CD14-positive monocyte (primary cell): ENCODE measurements around the gene MARCHF9. TPM values are rescaled to one million over a fixed set of nuclear protein-coding genes. Genes with fewer than 3 reads are reported as not detected.

ENCODE experiments used
- DNase-seq, 3 donors: peaks; one replicate each; pipeline ENCODE4 v3.0.0-alpha.2; 2011 to 2022
- H2AFZ ChIP-seq: 2 replicates; pipeline ENCODE4 v1.6.0; 2012; ENCODE audit warnings: mild to moderate bottlenecking, low read depth, low read length, inconsistent platforms; ENCODE audit not compliant: insufficient read depth, poor library complexity, severe bottlenecking
- H3K27ac ChIP-seq, 2 donors: 1 replicate in 1 of 2; 2 replicates in 1 of 2; pipeline ENCODE4 v1.5.1; 2012 to 2013; ENCODE audit warnings: low read length in 2 of 2, control low read depth in 1 of 2, inconsistent platforms in 1 of 2, low read depth in 1 of 2, mild to moderate bottlenecking in 1 of 2
- H3K27me3 ChIP-seq, 2 donors: one replicate each; pipeline versions ENCODE4 v1.6.0 to v1.6.1; 2011 to 2013; ENCODE audit warnings: low read length in 2 of 2; ENCODE audit not compliant: control insufficient read depth in 2 of 2, insufficient read depth in 2 of 2
- H3K36me3 ChIP-seq, 2 donors: replicated peaks in 1 of 2; 1 replicate in 1 of 2; 2 replicates in 1 of 2; pipeline versions ENCODE4 v1.5.1 to v1.6.1; 2012 to 2013; ENCODE audit warnings: low read length in 2 of 2, control low read depth in 1 of 2, inconsistent platforms in 1 of 2, mild to moderate bottlenecking in 1 of 2; ENCODE audit not compliant: insufficient read depth in 2 of 2, control insufficient read depth in 1 of 2
- H3K4me1 ChIP-seq, 2 donors: 1 replicate in 1 of 2; 2 replicates in 1 of 2; pipeline versions ENCODE4 v1.5.1 to v1.6.1; 2012 to 2013; ENCODE audit warnings: low read length in 2 of 2, control low read depth in 1 of 2, inconsistent platforms in 1 of 2, mild to moderate bottlenecking in 1 of 2, moderate library complexity in 1 of 2; ENCODE audit not compliant: insufficient read depth in 2 of 2, control insufficient read depth in 1 of 2
- H3K4me2 ChIP-seq: replicated peaks from 2 replicates; pipeline ENCODE3; 2012; ENCODE audit warnings: low read length, moderate library complexity, mild to moderate bottlenecking; ENCODE audit not compliant: poor library complexity, severe bottlenecking; ENCODE audit errors: extremely low read depth
- H3K4me3 ChIP-seq, 3 experiments: fragments of 200-600 bp in 1 of 3; sonication (generic) in 1 of 3; replicated peaks in 1 of 3; 1 replicate in 2 of 3; 2 replicates in 1 of 3; pipeline ENCODE4 v1.5.1; 2011 to 2013; ENCODE audit warnings: low read length in 3 of 3, mild to moderate bottlenecking in 3 of 3, control low read depth in 2 of 3, low read depth in 2 of 3, inconsistent platforms in 1 of 3, moderate library complexity in 1 of 3
- H3K79me2 ChIP-seq: 2 replicates; pipeline ENCODE4 v1.6.0; 2012; ENCODE audit warnings: mild to moderate bottlenecking, control low read depth, inconsistent platforms, low read length, moderate library complexity; ENCODE audit not compliant: insufficient read depth
- H3K9ac ChIP-seq: 2 replicates; pipeline ENCODE4 v1.6.0; 2017; ENCODE audit warnings: low read length, mild to moderate bottlenecking; ENCODE audit not compliant: insufficient read depth, poor library complexity, severe bottlenecking
- H3K9me3 ChIP-seq, 2 donors: replicated peaks in 1 of 2; 1 replicate in 1 of 2; 2 replicates in 1 of 2; pipeline versions ENCODE4 v1.5.1 to v1.6.1; 2012 to 2013; ENCODE audit warnings: low read length in 2 of 2, control low read depth in 1 of 2; ENCODE audit not compliant: control insufficient read depth in 1 of 2, insufficient read depth in 1 of 2
- H4K20me1 ChIP-seq: 2 replicates; pipeline ENCODE4 v1.6.0; 2012; ENCODE audit warnings: mild to moderate bottlenecking, low read length, control low read depth, moderate library complexity; ENCODE audit not compliant: insufficient read depth
- H3K27ac Mint-ChIP-seq, 7 donors: one replicate each; pipeline ENCODE4 v1.8.0; 2020; ENCODE audit warnings: mild to moderate bottlenecking in 7 of 7, mixed read lengths in 7 of 7, moderate library complexity in 6 of 7, inconsistent platforms in 2 of 7
- H3K27me3 Mint-ChIP-seq, 3 donors: one replicate each; pipeline ENCODE4 v1.8.0; 2021 to 2022; ENCODE audit warnings: low read depth in 3 of 3, mild to moderate bottlenecking in 3 of 3, mixed read lengths in 3 of 3, moderate library complexity in 3 of 3, inconsistent platforms in 1 of 3
- H3K36me3 Mint-ChIP-seq, 2 donors: one replicate each; pipeline ENCODE4 v1.8.0; 2020; ENCODE audit warnings: mixed read lengths in 2 of 2, inconsistent platforms in 1 of 2, mild to moderate bottlenecking in 1 of 2
- H3K4me1 Mint-ChIP-seq: one replicate; pipeline ENCODE4 v1.8.0; 2020; ENCODE audit warnings: mild to moderate bottlenecking, mixed read lengths
- H3K4me3 Mint-ChIP-seq, 2 donors: one replicate each; pipeline ENCODE4 v1.8.0; 2020; ENCODE audit warnings: mild to moderate bottlenecking in 2 of 2, mixed read lengths in 2 of 2, moderate library complexity in 1 of 2
- H3K9me3 Mint-ChIP-seq, 7 donors: one replicate each; pipeline ENCODE4 v1.8.0; 2020 to 2022; ENCODE audit warnings: mixed read lengths in 7 of 7, mild to moderate bottlenecking in 6 of 7, moderate library complexity in 6 of 7, inconsistent platforms in 2 of 7
- WGBS: methylation state at CpG from one replicate; pipeline ENCODE4 v1.1.5; 2013; ENCODE audit warnings: missing lambda C conversion rate; ENCODE audit not compliant: insufficient coverage; 5-methylcytosine and 5-hydroxymethylcytosine counted together
- intact Hi-C, 2 donors: fragments of 100-400 bp; cut with micrococcal nuclease; formaldehyde crosslinking; loops; one replicate each; pipeline versions ENCODE4 v1.15.0 to v1.15.1; 2023
- polyA plus RNA-seq, 3 donors: library from polyadenylated mRNA; depleted of rRNA in 1 of 3; unstranded in 2 of 3; stranded (reverse) in 1 of 3; fragments of 300-500 nt in 2 of 3; fragments of >200 nt in 1 of 3; fragmentation: Illumina TruSeq in 2 of 3; gene quantifications; 1 replicate in 2 of 3; 2 replicates in 1 of 3; pipeline ENCODE4 v1.2.3, GENCODE V29; 2012 to 2021
- TF ChIP-seq, protein P1 (sequence below): fragments of 200-600 bp; IDR thresholded peaks from one replicate; pipeline ENCODE4 v1.8.0; 2022; ENCODE audit warnings: antibody characterized with exemption, mild to moderate bottlenecking

The MARCHF9 gene
- polyA plus RNA-seq, 3 donors: 0.14 to 9.5 (median 0.23) TPM

DNA sequence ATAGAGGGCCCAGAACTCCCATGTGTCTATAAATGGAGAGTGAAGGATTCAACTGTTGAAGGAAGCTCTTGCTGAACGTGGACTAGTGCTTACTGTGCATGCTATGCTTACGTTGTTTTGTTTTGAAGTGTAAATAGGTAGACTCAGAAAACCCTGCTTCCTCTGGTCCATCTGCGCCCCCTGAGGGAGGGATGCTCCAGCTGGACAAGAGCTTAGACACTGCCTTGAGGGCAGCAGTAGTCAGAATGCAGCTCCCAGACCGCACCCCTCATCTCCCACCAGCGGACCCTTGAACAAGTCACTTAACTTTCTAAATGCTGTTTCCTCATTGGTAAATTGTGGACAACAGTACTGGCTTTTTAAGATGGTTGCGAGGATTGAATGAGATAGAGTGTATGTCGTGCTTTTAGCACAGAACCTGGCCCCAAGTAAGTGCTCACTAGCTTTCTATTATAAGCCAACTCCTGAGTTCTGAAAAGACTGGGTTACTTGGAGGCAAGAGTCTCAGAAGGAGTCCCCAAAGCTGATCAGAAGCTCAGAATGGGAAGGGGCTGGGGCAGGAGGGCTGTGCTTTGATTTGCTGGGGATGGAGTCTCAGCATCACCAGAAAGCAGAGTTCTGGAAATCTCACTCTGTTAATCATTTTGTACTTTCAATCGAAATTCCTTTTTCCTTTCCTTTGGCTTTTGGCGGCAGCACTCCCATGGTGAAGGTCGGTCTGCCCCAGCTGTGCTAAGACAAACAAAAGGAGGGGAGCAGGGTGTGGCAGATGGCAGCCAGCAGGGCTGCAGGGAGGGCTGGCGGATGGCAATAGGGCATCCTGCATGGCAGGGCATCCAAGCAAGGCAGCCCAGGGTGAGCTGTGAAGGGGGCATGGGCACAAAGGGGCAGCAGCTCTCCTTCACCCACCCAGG lies 31.9 kb upstream of the MARCHF9 start:
- H3K36me3 ChIP-seq: peaks cover 56 to 62% of the 10 kb centered on the region in 2 donors
- no peak overlapping the region for H3K27ac ChIP-seq
- H3K4me2 ChIP-seq: no peak overlapping the region
- no peak overlapping the region for H2AFZ ChIP-seq
- peaks cover 0 to 14% of the 10 kb centered on the region in 2 donors for H3K9me3 ChIP-seq
- intact Hi-C loops: no loop called here
- 90% methylated on average over 2 of the region's 11 CpGs for WGBS
- H3K9ac ChIP-seq: no peak overlapping the region
- peaks cover 0 to 2% (median 0%) of the 10 kb centered on the region in 3 donors for H3K27me3 Mint-ChIP-seq
- H3K36me3 Mint-ChIP-seq: peaks cover 53 to 61% of the 10 kb centered on the region in 2 donors
- no peaks in the 10 kb centered on the region for H3K4me1 ChIP-seq
- H3K27ac Mint-ChIP-seq: peak overlapping the region in 1 of 7 donors; percentile 38
- H3K4me1 Mint-ChIP-seq: peaks cover 3% of the 10 kb centered on the region
- H4K20me1 ChIP-seq: peaks cover 9% of the 10 kb centered on the region
- H3K79me2 ChIP-seq: no peaks in the 10 kb centered on the region
- H3K9me3 Mint-ChIP-seq: peaks cover 0 to 14% (median 11%) of the 10 kb centered on the region in 7 donors
- TF ChIP-seq, protein P1, sequence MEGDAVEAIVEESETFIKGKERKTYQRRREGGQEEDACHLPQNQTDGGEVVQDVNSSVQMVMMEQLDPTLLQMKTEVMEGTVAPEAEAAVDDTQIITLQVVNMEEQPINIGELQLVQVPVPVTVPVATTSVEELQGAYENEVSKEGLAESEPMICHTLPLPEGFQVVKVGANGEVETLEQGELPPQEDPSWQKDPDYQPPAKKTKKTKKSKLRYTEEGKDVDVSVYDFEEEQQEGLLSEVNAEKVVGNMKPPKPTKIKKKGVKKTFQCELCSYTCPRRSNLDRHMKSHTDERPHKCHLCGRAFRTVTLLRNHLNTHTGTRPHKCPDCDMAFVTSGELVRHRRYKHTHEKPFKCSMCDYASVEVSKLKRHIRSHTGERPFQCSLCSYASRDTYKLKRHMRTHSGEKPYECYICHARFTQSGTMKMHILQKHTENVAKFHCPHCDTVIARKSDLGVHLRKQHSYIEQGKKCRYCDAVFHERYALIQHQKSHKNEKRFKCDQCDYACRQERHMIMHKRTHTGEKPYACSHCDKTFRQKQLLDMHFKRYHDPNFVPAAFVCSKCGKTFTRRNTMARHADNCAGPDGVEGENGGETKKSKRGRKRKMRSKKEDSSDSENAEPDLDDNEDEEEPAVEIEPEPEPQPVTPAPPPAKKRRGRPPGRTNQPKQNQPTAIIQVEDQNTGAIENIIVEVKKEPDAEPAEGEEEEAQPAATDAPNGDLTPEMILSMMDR: no peak
- no peak for DNase-seq
- H3K27me3 ChIP-seq: no peaks in the 10 kb centered on the region
- H3K4me3 Mint-ChIP-seq: no peak overlapping the region
- H3K4me3 ChIP-seq: no peak overlapping the region

GRCh38 chr12:57723630-57723962 lies 31.3 kb upstream of the MARCHF9 start:
- H3K4me2 ChIP-seq: no peak overlapping the region
- TF ChIP-seq, protein P1: no peak
- no peaks in the 10 kb centered on the region for H3K79me2 ChIP-seq
- peaks cover 6% of the 10 kb centered on the region for H4K20me1 ChIP-seq
- Mint-ChIP-seq H3K27me3 (peaks cover 0 to 2% (median 1%) of the 10 kb centered on the region in 3 donors), H3K4me3 (no peak overlapping the region), H3K36me3 (peaks cover 50 to 61% of the 10 kb centered on the region in 2 donors), H3K4me1 (peaks cover 3% of the 10 kb centered on the region), H3K9me3 (peaks cover 0 to 15% (median 11%) of the 10 kb centered on the region in 7 donors), H3K27ac (no peak overlapping the region)
- H3K27me3 ChIP-seq: no peaks in the 10 kb centered on the region
- intact Hi-C loops: no loop called here
- no peak overlapping the region for H3K27ac ChIP-seq
- H3K36me3 ChIP-seq: peaks cover 50 to 61% of the 10 kb centered on the region in 2 donors
- DNase-seq: no peak
- H3K9ac ChIP-seq: no peak overlapping the region
- H3K4me1 ChIP-seq: no peaks in the 10 kb centered on the region
- WGBS: no CpG with 5 or more reads among the region's 2 CpGs
- no peak overlapping the region for H2AFZ ChIP-seq
- peaks cover 0 to 14% of the 10 kb centered on the region in 2 donors for H3K9me3 ChIP-seq
- no peak overlapping the region for H3K4me3 ChIP-seq
